ENCODE measurements around the gene IMMT.
"Not testable (repeated sequence)": the region's sequence is repeated elsewhere in the genome, so short reads cannot be mapped to it uniquely, and the experiment has no call there.

Gene IMMT

GRCh38 chr2:86225581-86225980 lies 30.3 kb upstream of the IMMT start:
- peak; percentile 65 for DNase-seq

GRCh38 chr2:86224645-86225355 lies 29.5 kb upstream of the IMMT start:
- DNase-seq: no peak

- no peak for DNase-seq
Measured at GRCh38 chr2:86223927-86224560, 28.8 kb upstream of the IMMT start.

GRCh38 chr2:86223140-86223926 lies 28.1 kb upstream of the IMMT start:
- no peak for DNase-seq

- peak; percentile 60 for DNase-seq
Measured at GRCh38 chr2:86221066-86221684, 25.9 kb upstream of the IMMT start.

- no peak for DNase-seq
Measured at GRCh38 chr2:86219896-86220295, 24.6 kb upstream of the IMMT start.

- no peak for DNase-seq
Measured at GRCh38 chr2:86218124-86218523, 22.9 kb upstream of the IMMT start.

- DNase-seq: no peak
Measured at GRCh38 chr2:86216575-86217555, 21.6 kb upstream of the IMMT start.

GRCh38 chr2:86214503-86214832 lies 19.2 kb upstream of the IMMT start:
- no peak for DNase-seq

GRCh38 chr2:86213699-86214502 lies 18.6 kb upstream of the IMMT start:
- no peak for DNase-seq

GRCh38 chr2:86213056-86213455 lies 17.8 kb upstream of the IMMT start:
- DNase-seq: no peak

GRCh38 chr2:86211796-86212188 lies 16.5 kb upstream of the IMMT start:
- no peak for DNase-seq

GRCh38 chr2:86211033-86211795 lies 16.0 kb upstream of the IMMT start:
- no peak for DNase-seq

GRCh38 chr2:86204458-86204857 lies 9.2 kb upstream of the IMMT start:
- DNase-seq: no peak

- no peak for DNase-seq
Measured at GRCh38 chr2:86203614-86204013, 8.4 kb upstream of the IMMT start.

- DNase-seq: no peak
Measured at GRCh38 chr2:86202702-86203101, 7.4 kb upstream of the IMMT start.

- no peak for DNase-seq
Measured at GRCh38 chr2:86202336-86202692, 7.1 kb upstream of the IMMT start.

- no peak for DNase-seq
Measured at GRCh38 chr2:86201671-86202335, 6.5 kb upstream of the IMMT start.

GRCh38 chr2:86200564-86200963 lies 5.3 kb upstream of the IMMT start:
- DNase-seq: not testable (repeated sequence)

GRCh38 chr2:86199834-86200177 lies 4.5 kb upstream of the IMMT start:
- no peak for DNase-seq
